GM12874 (cell line): ENCODE results near the gene SRGAP3.

Experiments
- CTCF ChIP-seq: IDR thresholded peaks from 2 replicates; pipeline ENCODE4 v1.5.1; 2011; ENCODE audit warnings: low read depth, mild to moderate bottlenecking, control low read depth, low read length, moderate library complexity; ENCODE audit not compliant: insufficient read depth

SRGAP3 gene

GRCh38 chr3:8985876-8986275 lies 263.6 kb downstream of the SRGAP3 start:
- no peak for TF ChIP-seq CTCF

GRCh38 chr3:8985411-8985831 lies 264.0 kb downstream of the SRGAP3 start:
- no peak for TF ChIP-seq CTCF

- no peak for TF ChIP-seq CTCF
Observed at GRCh38 chr3:8984526-8984925, 264.9 kb downstream of the SRGAP3 start.

- no peak for TF ChIP-seq CTCF
Observed at GRCh38 chr3:8984081-8984480, 265.4 kb downstream of the SRGAP3 start.

- TF ChIP-seq CTCF: no peak
Observed at GRCh38 chr3:8983591-8983990, 265.9 kb downstream of the SRGAP3 start.

GRCh38 chr3:8983026-8983425 lies 266.4 kb downstream of the SRGAP3 start:
- no peak for TF ChIP-seq CTCF

GRCh38 chr3:8982509-8982908 lies 266.9 kb downstream of the SRGAP3 start:
- no peak for TF ChIP-seq CTCF

- no peak for TF ChIP-seq CTCF
Observed at GRCh38 chr3:8981700-8982099, 267.7 kb downstream of the SRGAP3 start.
